ENCODE measurements around the gene KIF3C.
"Not testable (repeated sequence)": the region's sequence is repeated elsewhere in the genome, so short reads cannot be mapped to it uniquely, and the experiment has no call there.

KIF3C gene

DNA sequence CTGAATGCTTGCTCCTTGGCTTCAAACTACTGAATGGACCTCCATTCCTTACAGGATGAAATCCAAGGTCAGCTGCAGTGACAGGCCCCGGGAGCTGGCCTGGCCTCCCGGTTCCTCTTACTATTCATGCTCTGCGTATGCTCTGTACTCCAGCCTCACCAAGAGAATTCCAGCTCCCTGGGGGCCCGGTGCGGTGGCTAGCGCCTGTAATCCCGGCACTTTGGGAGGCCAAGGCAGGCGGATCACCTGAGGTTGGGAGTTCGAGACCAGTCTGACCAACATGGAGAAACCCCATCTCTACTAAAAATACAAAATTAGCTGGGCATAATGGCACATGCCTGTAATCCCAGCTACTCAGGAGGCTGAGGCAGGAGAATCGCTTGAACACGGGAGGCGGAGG, 23.7 kb downstream of the KIF3C start:
- DNase-seq = not testable (repeated sequence)

DNA sequence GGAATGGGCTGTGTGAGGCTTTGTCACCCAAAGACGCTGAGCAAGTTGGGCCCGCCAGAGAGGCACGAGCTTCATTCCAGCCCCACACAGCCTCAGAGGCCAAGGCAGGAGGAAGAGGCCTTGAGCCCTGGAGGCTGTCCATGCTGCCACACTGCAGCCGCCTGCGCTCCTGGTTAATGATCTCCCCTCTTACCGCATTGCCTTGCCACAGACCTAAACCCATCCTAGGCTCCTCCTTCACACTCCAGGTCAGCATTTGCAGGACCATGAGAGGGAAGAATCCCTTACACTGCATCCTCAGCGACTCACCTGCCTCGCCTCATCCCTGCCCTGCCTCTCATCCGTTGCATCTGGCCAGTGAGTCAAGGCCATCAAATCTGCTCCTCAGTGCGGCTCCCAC, 24.6 kb downstream of the KIF3C start:
- no peak for DNase-seq

DNA sequence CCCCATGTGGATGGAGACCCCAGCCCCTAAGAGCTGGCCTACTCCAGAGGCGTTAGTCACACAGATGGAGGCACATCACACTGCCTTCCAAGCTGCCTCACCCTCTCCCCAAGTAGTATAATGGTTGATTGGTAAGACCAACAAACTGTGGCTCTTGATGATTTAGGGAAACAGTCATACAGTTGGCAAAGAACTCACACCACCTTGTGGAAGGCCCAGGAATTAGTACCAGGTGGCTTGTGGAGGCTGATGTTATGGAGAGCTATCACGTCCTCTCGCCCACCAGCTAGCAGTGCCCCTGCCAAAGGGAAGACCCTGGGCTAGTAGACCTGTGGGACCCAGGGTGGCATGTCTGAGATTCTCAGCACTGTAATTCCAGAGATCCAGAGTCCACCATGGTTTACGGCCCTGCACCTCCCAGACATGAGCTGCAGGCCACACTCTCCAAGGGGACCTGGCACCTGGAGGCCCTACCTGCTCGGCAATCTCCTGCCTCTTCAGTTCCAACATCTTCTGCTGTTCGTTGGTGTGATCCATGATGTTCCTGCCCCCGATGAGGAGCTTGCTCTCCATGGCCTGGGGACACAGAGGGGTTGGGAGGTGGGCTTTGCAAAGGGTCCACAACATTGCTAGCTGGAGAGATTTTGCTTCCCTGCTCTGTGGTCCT, 26.3 kb downstream of the KIF3C start:
- no peak for DNase-seq

DNA sequence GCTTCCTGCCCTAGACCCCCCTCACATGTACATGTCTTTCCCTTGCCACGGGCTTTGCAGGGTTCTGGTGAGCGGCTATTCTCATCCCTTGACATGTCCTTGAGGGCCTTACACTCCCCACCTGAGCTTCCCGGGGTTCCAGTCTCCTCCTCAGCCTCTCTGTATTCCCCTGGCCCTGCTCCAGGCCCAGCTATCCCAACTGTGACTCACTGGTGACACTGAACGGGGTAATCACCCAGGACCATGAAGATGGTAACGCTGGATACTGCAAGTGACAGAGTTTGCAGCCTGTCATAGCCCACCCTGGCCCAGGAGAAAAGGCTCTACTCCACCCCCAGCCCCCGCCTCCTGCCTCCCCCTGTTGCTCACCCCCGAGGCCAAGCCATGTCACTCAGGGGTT, 27.3 kb downstream of the KIF3C start:
- no peak for DNase-seq

DNA sequence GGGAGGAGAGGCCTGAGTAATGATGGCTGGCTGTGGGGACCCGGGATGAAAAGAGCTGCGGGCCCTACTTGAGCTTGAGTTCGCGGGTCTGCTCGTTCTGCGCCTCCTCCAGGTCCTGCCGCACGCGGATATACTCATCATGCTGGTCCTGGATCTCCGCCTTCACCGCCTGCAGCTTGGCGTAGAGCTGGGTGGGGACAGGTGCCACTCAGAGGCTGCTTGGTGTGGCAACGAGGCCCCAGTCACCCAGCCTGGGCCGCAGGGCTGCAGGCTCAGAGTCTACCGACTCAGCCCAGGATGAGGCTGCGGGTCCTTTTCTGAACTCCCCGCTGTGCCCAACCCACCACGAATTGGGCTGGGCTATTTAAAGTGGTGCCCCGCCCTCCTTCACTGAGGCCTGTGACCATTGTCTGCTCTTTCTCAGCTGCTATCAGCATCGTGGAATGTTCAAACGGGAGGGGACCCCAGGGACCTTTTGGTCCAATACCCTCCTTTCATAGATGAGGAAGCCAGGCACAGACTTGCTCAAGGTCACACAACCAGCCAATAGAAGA, 28.0 kb downstream of the KIF3C start:
- no peak for DNase-seq

DNA sequence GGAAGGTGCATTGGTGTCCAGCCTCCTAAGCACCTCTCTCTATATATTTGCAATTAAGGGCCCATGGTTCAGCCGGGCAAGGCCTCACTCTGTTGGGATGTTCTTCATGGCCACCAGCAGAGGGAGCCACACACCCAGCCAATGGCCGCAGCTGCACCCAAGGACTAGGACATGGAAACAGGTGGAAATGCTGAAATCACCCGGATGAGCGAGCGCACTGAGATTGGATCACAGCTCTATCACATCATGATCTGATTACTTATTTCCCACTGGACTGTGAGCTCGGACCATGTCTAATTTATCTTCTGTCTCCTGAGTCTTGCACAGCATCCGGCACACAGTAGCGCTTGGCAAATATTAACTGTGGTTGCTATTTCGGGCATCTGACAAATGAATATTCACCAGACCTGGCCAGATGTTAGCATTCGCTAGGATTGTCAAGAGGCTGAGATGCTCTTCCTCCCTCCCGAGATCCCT, 31.2 kb downstream of the KIF3C start:
- peak; percentile 72 for DNase-seq

DNA sequence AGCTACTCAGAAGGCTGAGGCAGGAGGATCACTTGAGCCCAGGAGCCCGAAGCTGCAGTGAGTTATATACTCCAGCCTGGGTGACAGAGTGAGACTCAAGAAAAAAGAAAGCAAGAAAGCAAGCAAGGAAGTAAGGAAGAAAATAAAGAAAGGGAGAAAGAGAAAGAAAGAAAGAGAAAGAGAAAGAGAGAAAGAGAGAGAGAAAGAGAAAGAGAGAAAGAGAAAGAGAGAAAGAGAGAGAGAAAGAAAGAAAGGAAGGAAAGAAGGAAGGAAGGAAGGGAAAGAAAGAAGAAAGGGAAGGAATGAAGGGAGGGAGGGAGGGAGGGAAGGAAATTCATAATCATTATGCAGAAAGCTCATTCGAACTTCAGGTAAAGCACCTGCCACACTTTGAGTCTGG, 33.9 kb downstream of the KIF3C start:
- DNase-seq = no peak

DNA sequence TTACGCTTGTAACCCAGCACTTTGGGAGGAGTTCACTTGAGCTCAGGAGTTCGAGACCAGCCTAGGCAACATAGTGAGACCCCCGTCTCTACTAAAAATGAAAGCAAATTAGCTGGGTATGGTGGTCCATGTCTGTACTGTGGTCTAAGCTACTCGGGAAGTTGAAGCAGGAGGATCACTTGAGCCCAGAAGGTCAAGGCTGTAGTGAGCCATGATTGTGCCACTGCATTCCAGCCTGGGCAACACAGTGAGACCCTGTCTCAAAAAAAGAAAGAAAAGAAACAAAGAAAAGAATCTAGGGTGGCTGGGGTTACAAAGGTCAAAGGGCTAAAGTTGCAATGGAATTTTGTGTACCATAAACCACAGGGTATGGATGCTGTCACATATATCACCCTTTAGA, 41.3 kb downstream of the KIF3C start:
- DNase-seq = no peak

DNA sequence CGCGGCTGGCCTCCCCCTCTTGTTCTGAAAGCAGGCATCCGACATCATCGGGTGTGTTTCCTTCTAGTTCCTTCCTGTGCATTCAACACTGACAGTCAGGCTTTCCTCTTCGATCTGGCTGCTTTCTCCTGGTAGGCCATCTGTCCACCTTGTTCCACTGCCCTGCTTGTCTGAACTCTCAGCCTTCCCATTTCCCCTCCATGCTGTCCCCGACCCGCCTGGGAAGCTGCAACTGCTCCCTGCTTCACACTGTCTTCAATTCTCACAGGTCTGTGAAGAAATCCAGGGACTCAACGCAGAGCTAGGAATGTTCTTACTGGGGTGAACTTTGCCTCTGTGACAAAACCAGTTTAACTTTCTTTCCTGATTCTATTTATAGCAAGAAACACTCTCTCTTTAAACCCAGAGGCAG, 43.0 kb downstream of the KIF3C start:
- DNase-seq = no peak

DNA sequence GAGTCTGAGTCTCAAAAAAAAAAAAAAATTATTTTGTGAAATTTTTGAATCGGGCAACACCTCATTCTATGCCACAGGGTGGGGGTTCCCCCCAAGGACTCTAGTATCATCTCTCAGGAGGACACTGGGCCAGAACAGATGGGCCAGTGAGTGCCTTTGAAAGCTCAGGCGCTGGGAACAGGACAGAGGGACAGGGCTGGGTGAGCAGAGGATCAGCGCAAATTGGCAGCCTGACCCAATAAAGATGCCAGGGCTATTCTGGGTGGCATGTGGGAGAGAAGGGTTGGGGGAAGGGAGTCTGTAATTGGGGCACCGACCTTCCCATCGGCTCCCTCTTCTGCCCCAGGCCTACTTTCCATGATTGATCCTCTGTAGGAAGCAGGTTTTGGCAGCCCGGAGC, 44.0 kb downstream of the KIF3C start:
- no peak for DNase-seq

DNA sequence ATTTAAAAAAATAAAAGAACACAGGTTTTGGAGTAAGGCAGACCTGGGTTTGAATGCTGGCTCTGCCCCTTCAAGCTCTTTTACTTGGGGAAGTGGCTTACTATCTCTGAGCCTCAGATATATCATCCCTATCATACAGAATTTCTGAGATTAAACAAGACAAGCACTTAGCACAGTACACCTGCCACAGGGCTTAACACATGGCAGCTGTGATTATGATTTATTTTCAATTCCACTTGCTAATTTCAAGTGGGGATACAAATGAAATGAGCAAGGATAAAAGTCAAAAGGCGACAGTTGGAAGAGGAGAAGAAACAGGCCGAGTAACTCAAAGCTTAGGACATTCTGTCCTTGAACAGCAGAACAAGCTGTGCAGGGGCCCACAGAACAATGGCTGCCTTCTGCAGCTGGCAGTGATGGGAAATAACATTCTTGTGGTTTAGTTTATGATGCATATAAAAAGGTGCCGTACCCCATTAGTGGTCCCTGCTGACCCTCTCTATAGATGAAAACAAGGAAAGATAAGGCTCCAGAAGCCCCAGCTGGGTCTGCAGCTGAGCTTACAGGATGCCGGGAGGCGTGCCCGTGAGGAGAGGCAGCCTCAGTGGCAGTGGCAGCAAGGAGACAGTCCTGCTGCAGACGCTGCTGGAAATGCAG, 45.3 kb downstream of the KIF3C start:
- DNase-seq = no peak

DNA sequence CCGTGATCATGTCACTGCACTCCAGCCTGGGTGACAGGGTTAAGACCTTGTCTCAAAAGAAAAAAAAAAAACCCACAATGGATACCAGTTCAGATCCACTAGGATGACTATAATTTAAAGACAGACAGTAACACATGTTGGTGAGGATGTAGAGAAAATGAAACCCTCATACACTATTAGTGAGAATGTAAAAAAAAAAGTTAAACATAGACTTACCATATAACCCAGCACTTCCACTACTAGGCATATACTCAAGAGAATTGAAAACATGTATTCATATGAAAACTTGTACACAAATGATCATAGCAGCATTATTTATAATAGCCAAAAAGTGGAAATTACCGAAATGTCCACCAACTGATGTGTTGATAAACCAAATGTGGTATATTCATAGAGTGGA, 48.7 kb downstream of the KIF3C start:
- no peak for DNase-seq

DNA sequence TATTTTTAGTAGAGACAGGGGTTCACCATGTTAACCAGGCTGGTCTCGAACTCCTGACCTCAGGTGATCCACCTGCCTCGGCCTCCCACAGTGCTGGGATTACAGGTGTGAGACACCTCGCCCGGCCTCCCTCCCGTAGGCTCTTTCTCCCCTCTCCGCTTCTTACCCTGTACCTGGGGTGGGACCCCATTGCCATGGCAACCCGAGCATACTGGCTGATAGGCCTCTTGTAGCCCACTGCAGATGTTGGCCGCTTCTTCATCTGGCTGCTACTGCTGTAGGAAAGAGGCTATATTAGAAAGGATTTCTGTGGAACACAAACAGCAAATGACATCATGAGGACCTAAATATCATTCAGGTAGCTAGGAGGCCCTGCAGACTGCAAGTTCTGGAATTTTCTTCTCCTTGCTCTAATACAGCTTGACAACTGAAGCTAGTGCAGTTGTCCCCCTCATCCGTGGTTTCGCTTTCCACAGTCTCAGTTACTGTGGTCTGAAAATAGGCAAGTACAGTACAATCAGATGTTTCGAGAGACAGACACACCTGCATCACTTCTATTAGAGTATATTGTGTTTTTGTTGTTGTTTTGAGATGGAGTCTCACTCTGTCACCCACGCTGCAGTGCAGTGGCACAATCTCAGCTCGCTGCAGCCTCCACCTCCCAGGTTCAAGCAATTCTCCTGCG, 52.4 kb downstream of the KIF3C start:
- DNase-seq = no peak

DNA sequence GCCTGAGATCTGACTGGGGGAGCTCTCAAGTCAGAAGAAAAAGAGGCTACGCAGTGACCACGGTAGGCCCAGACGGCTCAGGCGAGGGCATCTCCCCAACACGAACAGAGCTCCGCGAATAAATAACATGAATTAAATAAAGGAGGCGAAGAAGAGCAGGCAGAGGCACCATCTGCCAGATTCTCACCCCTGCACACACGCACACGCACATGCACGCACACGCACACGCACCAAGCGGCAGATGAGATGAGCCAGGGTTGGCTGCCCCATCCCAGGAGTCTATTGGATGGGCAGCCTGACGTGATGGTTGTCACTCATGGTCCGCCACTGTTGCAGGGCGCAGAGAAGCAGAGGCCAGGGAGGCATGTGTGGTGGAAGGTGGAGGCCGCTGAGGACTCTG, 53.6 kb downstream of the KIF3C start:
- no peak for DNase-seq

DNA sequence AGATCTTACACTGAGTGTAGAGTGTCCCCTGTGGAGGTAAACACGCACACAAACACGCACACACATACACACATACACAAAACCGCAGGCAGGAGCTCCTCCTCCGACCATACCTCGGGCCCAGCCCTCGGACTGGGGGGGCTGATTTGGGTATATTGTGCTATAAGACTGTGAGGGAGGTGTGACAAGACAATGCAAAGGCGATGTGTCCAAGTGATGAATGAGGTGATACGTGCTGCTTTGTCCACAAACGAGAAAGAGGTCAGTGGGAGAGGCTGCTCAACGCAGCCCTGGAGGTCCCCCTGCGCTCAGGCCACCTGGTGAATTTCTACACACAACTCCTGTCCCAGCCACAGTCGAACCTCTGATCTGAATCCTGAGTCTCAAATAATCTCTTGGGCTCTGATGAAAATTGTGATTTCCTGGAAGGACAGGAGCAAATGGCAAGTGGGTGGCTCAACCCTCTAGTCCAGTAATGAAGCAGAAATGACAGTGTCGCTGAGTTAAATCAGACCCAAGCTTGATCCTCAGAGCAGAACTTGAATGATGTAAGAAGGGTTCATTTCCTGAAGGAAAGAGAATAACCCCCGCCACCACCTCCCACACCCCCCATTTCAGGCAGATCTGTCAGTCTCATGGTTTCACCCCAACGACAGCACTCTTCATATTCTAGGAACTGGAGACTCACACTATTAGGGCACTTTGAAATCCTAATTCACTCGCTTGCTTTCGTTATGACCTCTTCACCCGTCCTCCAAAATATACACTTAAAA, 55.1 kb downstream of the KIF3C start:
- DNase-seq = no peak

DNA sequence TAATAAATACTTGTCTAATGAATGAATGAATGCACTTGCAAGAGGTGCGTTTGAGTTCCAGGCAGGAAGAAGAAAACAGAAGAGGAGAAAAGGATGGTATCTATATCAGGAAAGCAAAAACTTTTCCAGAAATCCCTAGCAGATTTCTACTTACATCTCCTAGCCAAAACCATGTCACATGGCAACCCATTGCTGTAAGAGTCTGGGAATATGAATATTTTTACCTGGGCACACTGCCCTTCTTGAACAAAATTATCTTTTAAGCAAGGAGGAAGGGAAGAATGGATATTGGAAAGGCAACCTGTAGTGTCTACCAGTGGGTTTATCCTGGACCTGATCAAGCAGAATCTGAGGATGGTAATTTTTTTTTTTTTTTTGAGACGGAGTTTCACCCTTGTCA, 59.8 kb downstream of the KIF3C start:
- no peak for DNase-seq

DNA sequence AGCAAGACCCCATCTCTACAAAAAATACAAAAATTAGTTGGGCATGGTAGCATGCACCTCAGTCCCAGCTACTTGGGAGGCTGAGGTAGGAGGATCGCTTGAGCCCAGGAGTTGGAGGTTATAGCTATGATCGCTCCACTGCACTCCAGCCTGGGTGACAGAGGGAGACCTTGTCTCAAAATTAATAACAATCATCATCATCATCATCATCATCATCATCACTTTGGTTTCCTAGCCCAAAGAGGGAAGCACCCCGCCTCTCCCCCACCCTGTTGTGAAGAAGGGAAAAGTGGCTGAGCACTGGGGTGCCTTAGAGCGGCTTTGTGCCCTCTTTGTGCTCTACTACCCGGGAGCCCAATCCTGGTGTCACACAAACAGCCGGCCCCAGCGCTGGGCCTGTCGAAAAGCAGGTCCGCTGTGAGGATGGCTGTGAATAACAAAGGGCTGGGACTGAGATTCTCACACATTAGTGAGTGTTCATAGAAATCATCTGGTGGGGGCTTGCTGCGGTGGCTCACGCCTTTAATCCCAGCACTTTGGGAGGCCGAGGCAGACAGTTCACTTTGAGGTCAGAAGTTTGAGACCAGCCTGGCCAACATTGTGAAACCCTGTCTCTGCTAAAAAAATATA, 61.4 kb downstream of the KIF3C start:
- DNase-seq = no peak

DNA sequence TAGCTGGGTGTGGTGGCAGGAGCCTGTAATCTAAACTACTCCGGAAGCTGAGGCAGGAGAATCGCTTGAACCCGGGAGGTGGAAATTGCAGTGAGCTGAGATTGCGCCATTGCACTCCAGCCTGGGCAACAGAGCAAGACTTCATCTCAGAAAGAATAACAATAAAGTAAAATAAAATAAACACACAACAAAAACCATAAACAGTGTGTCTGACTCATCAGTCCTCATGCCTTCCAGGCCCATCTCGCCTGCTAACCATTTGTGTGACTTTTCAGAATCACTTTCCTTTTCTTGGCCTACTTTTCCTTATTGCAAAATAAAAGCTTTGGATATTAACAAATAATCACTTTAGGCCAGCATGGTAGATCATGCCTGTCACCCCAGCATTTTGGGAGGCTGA, 62.0 kb downstream of the KIF3C start:
- DNase-seq = no peak

DNA sequence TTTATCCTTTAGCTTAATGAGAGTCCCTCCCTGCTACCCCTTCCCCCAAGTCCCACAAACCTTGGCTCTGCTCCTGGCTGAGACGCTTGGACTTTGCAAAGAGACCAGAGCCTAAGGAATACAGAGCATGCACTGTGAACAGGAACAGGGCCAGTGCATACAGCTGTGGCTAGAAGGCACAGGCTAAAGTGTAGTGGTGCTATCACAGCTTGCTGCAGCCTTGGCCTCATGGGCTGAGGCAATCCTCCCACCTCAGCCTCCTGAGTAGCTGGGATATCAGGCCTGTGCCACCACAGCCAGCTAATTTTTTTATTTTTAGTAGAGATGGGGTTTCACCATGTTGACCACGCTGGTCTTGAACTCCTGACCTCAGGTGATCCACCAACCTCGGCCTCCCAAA, 64.5 kb downstream of the KIF3C start:
- DNase-seq = no peak

DNA sequence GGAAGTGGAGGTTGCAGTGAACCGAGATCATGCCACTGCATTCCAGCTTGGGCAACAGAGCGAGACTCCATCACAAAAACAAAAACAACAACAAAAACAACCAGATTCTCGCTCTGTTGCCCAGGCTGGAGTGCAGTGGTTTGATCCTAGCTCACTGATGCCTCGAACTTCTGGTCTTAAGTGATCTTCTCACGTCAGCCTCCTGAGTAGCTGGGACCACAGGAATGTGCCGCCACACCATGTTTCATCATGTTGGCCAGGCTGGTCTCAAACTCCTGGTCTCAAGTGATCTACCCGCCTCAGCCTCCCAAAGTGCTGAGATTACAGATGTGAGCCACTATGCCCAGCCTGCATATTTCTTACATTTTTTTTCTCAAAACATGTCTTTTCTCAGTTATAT, 64.9 kb downstream of the KIF3C start:
- not testable (repeated sequence) for DNase-seq

DNA sequence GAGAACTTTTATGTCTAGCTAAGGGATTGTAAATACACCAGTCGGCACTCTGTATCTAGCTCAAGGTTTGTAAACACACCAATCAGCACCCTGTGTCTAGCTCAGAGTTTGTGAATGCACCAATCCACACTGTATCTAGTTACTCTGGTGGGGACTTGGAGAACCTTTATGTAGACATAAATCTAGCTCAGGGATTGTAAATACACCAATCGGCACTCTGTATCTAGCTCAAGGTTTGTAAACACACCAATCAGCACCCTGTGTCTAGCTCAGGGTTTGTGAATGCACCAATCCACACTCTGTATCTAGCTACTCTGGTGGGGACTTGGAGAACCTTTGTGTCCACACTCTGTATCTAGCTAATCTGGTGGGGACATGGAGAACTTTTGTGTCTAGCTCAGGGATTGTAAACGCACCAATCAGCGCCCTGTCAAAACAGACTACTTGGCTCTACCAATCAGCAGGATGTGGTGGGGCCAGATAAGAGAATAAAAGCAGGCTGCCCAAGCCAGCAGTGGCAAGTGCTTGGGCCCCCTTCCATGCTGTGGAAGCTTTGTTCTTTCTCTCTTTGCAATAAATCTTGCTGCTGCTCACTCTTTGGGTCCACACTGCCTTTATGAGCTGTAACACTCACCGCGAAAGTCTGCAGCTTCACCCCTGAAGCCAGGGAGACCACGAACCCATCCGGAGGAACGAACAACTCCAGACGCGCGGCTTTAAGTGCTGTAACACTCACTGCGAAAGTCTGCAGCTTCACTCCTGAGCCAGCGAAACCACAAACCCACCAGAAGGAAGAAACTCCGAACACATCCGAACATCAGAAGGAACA, 66.1 kb downstream of the KIF3C start:
- peak; percentile 24 for DNase-seq

DNA sequence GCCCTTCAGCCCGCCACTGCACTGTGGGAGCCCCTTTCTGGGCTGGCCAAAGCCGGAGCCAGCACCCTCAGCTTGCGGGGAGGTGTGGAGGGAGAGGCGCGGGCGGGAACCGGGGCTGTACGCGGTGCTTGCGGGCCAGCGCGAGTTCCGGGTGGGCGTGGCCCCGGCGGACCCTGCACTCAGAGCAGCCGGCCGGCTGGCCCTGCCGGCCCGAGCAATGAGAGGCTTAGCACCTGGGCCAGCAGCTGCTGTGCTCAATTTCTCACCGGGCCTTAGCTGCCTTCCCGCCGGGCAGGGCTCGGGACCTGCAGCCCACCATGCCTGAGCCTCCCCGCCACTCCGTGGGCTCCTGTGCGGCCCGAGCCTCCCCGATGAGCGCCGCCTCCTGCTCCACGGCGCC, 66.9 kb downstream of the KIF3C start:
- not testable (repeated sequence) for DNase-seq

Measured in stimulated activated CD4-positive, alpha-beta T cell treated with anti-CD3 and anti-CD28 coated beads, Interleukin-4, amount 100 ng/mL, for 1 hour (primary cell).